GM12878 (cell line): ENCODE data around the gene RNASEH2B.

Source experiments
- CREM ChIP-seq: IDR thresholded peaks from 2 replicates; pipeline ENCODE4 v1.6.1; 2014; ENCODE audit warnings: antibody characterized with exemption, low read depth
- CTCF ChIP-seq, 3 experiments: IDR thresholded peaks in 2 of 3; conservative IDR thresholded peaks in 1 of 3; 2 replicates each; pipeline ENCODE4 v1.5.1; 2011; ENCODE audit warnings: low read depth in 3 of 3, low read length in 3 of 3, mild to moderate bottlenecking in 3 of 3, control low read depth in 2 of 3, moderate library complexity in 2 of 3, inconsistent platforms in 1 of 3, mixed read lengths in 1 of 3; ENCODE audit not compliant: control insufficient read depth in 2 of 3, insufficient read depth in 1 of 3; ENCODE audit errors: extremely low read depth in 1 of 3
- ELK1 ChIP-seq: IDR thresholded peaks from 2 replicates; pipeline ENCODE4 v1.6.1; 2012; ENCODE audit warnings: low read depth, low read length, improper control_type of control experiment
- EZH2 ChIP-seq: IDR thresholded peaks from 2 replicates; pipeline ENCODE4 v1.6.1; 2012; ENCODE audit warnings: low read depth, mild to moderate bottlenecking, control low read depth, inconsistent platforms, low read length, borderline replicate concordance; ENCODE audit not compliant: control insufficient read depth
- HCFC1 ChIP-seq: fragments of 150-350 bp; IDR thresholded peaks from 2 replicates; pipeline ENCODE4 v1.6.1; 2014; ENCODE audit warnings: low read length
- IRF3 ChIP-seq: fragments of 450-650 bp; IDR thresholded peaks from 2 replicates; pipeline ENCODE4 v1.6.1; 2014; ENCODE audit warnings: mild to moderate bottlenecking
- JUNB ChIP-seq: IDR thresholded peaks from 2 replicates; pipeline ENCODE4 v1.6.1; 2016; ENCODE audit warnings: antibody characterized with exemption, mild to moderate bottlenecking
- POLR2A ChIP-seq: IDR thresholded peaks from 2 replicates; pipeline ENCODE4 v1.6.1; 2011; ENCODE audit warnings: low read depth, mild to moderate bottlenecking, low read length
- POU2F2 ChIP-seq: IDR thresholded peaks from 3 replicates; pipeline ENCODE4 v1.6.1; 2011; ENCODE audit warnings: low read depth, mild to moderate bottlenecking, low read length, borderline replicate concordance
- ZNF274 ChIP-seq: IDR thresholded peaks from one replicate; pipeline ENCODE4 v1.8.0; 2011; ENCODE audit not compliant: insufficient read length, insufficient read depth

GRCh38 chr13:50955798-50956197 is 46.2 kb downstream of the RNASEH2B start:
- TF ChIP-seq POLR2A: no peak
- TF ChIP-seq CTCF (IDR thresholded peaks at IDR 0.05 in 2 of 3, conservative IDR thresholded peaks at IDR 0.05 in 1 of 3; ENCODE audit: control insufficient read depth in 2 of 3, extremely low read depth in 1 of 3, insufficient read depth in 1 of 3, low read depth in 3 of 3, low read length in 3 of 3): no peak
- no peak for TF ChIP-seq JUNB
- no peak for TF ChIP-seq CREM
- no peak for TF ChIP-seq ELK1
- TF ChIP-seq IRF3: no peak
- TF ChIP-seq POU2F2: no peak
- no peak for TF ChIP-seq HCFC1
- no peak for TF ChIP-seq EZH2
- no peak for TF ChIP-seq ZNF274
